Cerebellar cortex (tissue), 1 donor: Measurements from ENCODE around the gene ZNF124.
A peak's percentile ranks its signal among the peaks of the same experiment; 100 is the strongest.
"Not testable (repeated sequence)": the region's sequence is repeated elsewhere in the genome, so short reads cannot be mapped to it uniquely, and the experiment has no call there.

ENCODE experiments used
- DNase-seq: peaks from one replicate; pipeline ENCODE4 v3.0.0-alpha.2; 2015; ENCODE audit warnings: low spot score

The ZNF124 gene

GRCh38 chr1:247171875-247172563, at the start of gene ZNF124:
Gene ZNF124 (minus strand): TSS chr1:247172020. CDS start chr1:247171877, 143 bp downstream.
- peak; percentile 23 for DNase-seq

GRCh38 chr1:247220280-247220679, 48.5 kb upstream of the ZNF124 start:
- not testable (repeated sequence) for DNase-seq

GRCh38 chr1:247218121-247218651, 46.4 kb upstream of the ZNF124 start:
- DNase-seq = no peak

DNA sequence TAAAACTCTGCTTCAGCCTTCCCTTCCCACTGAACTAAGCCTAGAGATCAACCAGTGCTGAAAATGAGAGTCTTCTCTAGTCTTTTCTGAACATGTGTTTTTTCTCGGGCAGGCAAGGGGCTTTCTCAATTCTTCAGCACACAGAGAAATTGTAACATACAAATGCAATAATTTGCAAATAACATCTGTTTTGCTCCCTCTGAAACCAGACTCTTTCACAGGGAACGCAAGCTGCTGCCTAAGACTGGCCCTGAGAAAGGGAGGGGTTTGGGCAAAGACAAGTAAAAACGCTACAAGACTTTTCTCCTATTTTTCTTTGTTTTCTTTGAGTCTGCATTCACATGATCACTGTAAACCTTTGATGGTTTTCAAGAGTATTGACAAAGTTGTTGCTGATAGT, 44.4 kb upstream of the ZNF124 start:
- DNase-seq = no peak

DNA sequence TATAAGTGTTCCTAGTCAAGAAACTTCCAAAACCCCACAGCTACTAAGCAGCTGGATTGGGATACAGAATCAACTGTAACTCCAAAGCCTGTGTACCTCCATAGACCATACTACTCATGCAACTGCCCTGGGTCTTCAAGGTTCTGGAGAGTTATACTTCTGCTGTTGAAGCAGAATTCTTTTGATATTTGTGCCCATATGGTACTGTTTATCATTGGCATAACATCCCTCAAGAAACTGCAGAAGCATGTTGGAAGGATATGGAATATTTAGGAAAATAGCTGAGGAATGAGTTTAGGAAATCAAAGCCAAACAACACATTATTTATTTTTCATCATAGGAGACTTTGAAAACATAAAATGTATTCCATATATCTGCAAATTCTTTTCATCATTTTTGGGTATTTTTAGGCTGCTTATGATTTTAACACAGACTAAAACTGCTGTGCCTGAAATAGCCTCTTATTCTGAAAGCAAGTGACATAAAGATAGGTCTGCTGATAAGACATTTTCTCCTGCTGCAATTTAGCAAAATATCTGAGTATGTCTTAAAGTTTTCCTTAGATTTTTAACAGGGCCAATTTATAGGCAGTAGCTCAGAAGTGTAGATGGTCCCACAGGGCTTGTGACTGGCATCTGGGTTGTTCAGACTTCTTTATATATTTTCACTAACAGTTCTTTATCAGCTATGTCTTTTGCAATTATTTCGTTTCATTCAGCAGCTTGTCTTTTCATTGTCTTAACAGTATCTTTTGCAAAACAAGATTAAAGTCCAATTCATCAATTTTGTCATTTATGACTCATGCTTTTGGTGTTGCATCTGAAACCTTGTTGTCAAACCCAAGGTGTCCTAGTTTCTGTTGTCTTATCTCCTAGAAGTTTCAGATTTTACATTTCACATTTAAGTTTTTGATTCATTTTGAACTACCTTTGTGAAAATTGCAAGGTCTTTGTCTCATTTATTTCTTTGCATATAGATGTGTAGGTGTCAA, 41.1 kb upstream of the ZNF124 start:
- no peak for DNase-seq

DNA sequence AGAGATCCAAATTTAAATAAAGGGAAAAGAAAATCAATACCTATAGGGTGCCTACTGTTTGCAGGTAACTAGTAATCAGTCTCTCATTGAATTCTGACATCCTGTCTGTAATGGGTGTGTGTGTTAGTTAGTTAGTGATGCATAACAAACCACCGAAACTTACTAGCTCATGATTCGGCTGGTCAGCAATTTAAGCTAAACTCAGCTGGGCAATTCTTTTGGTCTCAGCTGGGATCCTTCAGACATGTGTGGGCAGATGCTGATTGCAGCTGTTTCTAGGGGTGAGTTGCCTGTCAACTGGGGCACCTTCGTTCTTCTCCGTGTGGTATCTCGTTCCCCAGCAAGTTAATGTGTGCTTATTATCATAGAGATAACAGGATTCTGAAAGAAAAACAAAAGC, 40.2 kb upstream of the ZNF124 start:
- DNase-seq = no peak

DNA sequence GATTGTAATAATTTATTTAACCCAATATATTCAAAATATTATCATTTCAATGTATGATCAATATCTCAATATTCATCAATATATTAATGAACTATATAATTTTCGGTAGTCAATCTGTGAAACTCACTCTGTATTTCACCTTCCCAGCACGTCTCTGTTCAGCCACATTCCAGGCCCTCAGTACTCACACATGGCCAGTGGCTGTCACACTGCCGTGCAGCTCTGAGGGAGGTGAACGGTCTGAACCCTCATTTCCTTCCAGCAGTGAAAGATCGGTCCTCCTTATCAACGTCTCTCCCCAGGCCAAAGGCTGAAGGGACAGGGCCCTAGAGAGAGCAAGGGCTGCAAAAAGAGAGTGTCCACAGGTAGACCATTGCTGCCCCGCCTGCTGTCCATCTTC, 39.5 kb upstream of the ZNF124 start:
- no peak for DNase-seq

DNA sequence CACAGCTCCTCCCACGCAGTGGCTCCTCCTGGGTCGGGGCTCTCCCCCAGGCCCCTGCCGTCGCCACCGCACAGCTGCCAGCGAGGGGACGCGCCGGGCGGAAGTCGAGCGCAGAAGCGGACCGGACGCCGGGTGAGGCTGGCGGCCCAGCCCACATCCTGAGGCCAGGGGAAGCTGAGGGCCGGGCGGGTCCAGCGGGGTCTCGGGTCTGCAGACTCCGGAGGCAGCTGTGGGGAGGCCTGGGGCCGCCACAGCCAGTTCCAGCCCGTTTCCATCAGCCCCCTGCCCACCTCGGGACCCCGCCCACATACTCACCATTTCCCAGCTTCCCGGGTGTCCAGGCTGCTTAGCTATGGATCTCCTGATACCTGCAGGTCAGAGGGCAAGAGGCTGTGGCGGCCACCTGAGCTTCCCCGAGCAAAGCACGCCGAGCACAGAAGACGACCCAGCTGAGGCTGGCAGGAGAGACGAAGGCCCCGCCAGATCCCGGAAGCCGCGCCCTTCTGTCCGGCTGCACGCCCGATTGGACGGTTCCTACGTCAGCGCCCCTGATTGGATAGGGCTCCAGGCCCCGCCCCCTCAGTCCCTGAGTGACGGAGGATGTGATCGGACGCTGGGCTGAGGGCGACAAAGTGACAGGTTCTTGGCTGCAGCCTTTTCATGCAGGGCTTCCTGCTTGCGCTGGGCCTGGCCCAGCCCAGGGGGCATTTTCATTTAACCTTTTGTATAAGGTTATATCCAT, 38.7 kb upstream of the ZNF124 start:
- peak; percentile 98 for DNase-seq

DNA sequence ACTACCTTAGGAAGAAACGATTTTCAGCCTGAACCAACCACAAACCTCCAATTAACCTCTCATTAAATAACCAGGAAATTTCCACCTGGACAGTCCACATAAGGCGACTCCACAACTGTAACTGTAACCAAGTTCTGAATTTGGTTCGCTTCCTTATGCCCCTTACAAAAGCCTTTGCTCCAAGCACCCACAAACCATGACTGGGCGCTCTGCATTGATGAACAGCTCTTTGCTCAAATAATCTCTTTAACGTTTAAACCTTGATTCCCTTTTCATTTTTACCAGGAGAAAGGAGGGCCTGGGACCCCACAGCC, 38.2 kb upstream of the ZNF124 start:
- peak; percentile 24 for DNase-seq

GRCh38 chr1:247209396-247209795, 37.6 kb upstream of the ZNF124 start:
- peak; percentile 10 for DNase-seq

- peak; percentile 10 for DNase-seq
Measured at GRCh38 chr1:247204177-247204647, 32.4 kb upstream of the ZNF124 start.

- DNase-seq = no peak
Measured at GRCh38 chr1:247198781-247199180, 27.0 kb upstream of the ZNF124 start.

DNA sequence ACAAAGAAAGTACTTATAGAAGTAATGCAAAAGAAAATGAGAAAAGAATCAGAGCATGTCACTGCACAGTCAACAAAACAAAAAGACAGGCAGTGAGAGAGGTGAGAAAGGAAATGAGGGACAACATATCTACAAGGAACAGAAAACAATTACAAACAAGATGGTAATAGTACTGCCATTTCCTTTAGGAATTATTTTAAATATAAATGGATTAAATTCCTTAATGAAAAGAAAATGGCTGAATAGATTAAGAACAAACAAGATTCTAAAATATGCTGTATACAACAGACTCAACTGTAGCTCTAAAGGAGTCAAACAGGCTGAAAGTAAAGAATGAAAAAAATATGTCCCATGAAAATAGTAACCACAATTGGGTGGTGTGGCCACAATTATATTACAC, 22.1 kb upstream of the ZNF124 start:
- no peak for DNase-seq

GRCh38 chr1:247189981-247190798, 18.4 kb upstream of the ZNF124 start:
- DNase-seq = no peak

GRCh38 chr1:247185667-247186066, 13.8 kb upstream of the ZNF124 start:
- no peak for DNase-seq

DNA sequence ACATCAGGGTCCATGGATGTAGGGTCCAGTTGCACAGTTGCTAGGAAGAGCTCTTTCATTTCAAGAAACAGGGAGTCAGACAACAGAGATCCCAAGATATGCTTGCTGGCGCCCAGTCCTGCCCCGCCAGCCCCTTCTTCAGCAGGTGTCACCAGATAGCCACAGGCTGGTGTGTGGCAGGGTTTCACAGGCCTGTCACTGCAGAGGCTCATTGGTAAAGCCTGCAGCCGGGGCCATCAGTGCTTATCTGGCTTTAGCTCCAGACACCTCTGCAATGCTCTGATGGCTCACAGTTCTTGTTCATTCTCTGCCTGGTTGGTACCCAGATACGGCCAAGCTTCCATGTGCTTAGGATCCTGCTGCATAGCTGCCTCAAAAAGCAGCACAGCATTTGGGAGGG, 12.4 kb upstream of the ZNF124 start:
- no peak for DNase-seq

DNA sequence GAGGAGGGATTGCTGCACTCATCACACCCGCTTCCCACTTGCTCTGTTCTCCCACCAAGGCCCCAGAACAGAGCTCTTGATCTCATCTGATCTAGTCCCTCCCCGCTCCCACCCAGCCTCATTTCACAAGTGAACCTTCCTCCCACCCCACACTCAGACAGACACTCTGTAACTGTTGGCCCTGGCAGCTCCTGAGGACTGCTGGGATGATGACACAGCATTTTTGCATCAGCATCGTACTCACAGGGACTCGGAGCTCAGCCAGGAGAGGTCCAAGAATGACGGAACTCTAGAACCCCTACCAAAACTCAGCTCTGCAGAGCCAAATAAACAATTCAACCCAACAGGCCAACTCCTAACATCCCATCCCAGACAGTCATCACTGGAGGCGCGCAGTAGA, 11.2 kb upstream of the ZNF124 start:
- no peak for DNase-seq

DNA sequence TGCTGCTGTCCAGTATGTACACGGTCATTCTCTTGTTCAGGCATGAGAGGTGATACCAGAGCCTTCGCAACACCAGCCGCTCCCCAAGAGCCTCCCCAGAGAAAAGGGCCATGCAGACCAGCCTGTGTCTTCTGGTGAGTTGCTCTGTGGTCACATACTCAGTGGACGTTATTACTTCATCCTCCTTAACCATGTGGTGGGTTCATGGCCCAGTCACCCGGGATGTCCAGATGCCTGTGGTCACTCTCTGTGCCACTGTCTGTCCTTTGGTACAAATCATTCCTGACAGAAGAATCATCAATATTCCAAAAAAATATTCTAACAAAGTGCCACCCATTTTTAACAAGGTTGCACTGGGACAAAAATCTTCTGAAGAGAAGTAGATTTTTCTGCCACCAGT, 8.8 kb upstream of the ZNF124 start:
- no peak for DNase-seq

- no peak for DNase-seq
Measured at GRCh38 chr1:247177755-247178154, 5.9 kb upstream of the ZNF124 start.

- no peak for DNase-seq
Measured at GRCh38 chr1:247175458-247175857, 3.6 kb upstream of the ZNF124 start.

- no peak for DNase-seq
Measured at GRCh38 chr1:247173431-247173830, 1.6 kb upstream of the ZNF124 start.
